Endothelial cell of hepatic sinusoid (primary cell): ENCODE results near the gene BUD31.
"Not testable (repeated sequence)": the region's sequence is repeated elsewhere in the genome, so short reads cannot be mapped to it uniquely, and the experiment has no call there.

Experiments
- in situ Hi-C: cut with HindIII; loops from 2 replicates; pipeline ENCODE4 v1.10.0; 2017; ENCODE audit warnings: low sequenced_read_pairs

The BUD31 gene

DNA sequence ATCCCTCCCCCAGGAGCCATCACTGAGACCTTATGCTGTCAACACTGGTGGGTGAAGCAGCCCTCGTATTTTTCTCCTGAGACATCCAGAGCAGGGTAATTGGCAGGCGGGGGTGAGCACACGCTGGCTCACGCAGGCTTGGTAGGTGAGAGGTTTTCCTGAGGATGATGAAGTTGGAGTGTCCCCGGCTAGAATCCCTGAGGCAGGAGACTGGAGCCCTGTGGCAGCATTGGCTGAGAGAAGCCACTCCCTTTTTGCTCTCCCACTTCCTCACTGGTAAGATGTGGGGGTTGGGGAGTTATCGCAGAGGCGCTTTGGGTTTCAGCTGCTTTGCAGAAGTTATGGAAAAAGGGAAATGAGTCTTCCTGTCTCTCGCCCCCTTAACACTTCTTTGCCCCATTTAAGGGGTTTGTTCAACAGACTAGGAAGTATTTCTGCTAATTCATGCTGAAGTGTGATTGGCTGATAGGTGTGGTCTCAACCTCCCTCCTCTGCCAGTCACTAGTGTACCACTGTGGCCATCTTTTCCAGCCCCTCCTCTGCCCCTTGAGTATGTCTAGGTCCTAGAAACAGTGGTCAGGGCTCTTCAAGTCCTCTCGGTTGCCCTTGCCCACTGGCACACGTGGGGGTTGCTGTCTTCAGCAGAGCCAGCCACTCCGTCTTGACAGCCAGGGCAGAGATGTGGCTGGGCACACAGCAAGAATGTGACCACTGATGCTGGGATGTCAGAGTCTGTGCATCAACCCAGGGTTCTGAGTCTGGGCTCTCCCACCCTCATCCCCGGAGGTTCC is 28.5 kb upstream of the BUD31 start:
- in situ Hi-C loops, result no loop called here

GRCh38 chr7:99380823-99381663 is 27.7 kb upstream of the BUD31 start:
- in situ Hi-C loops, result no loop called here

DNA sequence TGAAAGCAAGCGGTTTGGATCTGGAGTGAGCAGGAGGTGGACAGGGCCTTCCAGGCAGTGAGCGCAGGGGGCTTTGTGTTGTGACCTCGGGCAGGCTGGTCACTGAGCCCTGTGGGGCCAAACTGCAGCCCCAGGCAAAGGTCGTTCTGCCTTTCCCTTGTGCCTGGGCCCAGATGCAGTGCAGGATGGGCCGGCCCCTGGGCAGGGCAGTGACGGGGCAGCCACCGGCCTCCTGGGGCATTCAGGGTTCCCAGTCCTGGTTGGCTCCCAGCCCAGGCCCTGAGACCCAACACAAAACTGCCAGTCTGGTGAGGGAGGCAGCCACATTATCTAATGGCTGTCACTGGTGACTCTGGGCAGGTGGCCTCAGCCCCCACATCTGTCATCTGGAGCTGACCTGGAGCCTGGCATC is 27.1 kb upstream of the BUD31 start:
- in situ Hi-C loops, result no loop called here

GRCh38 chr7:99383203-99383602 is 25.6 kb upstream of the BUD31 start:
- in situ Hi-C loops, result no loop called here

DNA sequence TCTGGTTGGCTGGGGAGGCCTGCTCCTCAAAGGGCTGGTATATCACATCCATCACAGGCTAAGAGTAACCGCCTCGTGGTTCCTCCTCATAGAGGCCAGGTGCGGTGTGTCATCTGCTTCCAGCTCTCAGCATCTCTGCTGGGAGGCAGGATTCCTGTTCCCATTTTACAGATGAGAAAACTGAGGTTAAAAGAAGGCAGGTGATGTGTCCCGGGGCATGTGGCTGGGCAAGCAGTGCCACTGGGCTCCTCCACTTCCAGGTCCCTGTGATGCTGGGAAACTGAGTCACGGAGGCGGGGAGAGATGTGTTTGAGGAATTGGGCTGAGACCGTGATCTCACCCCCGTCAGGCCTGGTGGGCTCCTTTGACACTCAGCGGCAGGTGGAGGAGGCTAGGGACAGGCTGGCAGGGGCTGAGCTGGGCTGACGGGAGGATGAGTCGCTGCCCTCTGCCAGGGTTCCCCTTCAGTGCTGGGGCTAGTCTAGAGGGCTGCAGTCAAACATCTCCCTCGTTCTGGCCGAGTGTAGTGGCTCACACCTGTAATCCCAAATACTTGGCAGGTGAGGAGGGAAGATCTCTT is 24.9 kb upstream of the BUD31 start:
- in situ Hi-C loops, result no loop called here

DNA sequence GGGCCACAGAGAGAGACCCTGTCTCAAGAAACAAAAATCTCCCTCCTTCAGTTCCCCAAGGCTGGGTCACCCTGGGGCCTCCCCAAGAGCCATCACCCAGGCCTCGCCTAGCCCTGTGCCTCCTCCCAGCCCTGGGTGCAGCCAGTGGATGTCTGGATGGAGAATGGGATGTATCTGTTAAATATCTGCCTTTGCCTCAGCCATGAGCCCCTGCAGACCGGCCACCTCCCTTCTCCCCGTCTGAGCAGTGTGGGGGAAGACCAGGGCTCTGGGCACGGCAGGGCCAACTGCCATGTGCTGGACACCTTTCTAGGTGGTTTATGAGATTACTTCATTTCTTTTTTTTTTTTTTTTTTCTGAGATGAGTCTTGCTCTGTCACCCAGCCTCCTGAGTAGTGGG is 24.2 kb upstream of the BUD31 start:
- in situ Hi-C loops, result no loop called here

GRCh38 chr7:99385564-99385963 is 23.2 kb upstream of the BUD31 start:
- in situ Hi-C loops, result no loop called here

DNA sequence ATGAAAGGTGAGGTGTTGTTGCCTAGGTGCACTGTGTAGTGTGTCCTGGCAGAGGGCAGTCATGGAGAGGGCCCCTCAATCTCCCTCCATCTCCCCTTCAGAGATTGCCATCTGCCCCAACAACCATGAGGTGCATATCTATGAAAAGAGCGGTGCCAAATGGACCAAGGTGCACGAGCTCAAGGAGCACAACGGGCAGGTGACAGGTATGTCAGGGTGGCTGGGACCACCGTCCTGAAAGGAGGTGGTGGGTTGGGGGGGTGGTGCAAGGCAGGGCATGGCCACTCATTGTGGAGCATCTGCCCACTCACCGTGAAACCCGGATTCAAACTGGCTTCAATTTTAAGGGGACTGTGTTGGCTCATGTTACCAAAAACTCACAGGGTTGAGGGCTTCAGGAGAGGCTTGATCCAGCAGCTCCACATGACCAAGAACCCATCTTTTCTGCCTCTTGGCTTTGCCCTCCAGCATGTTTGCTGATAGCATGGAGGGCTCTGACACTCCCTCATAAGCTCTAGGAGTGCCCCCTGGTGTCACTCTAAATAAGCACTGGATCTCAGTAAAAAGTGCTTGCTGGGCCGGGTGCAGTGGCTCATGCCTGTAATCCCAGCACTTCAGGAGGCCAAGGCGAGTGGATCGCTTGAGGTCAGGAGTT is 22.1 kb upstream of the BUD31 start:
- in situ Hi-C loops, result no loop called here

- in situ Hi-C loops, result not testable (repeated sequence)
These were observed 21.5 kb upstream of the BUD31 start for GRCh38 chr7:99387239-99387635.

- in situ Hi-C loops, result no loop called here
These were observed 20.9 kb upstream of the BUD31 start for GRCh38 chr7:99387912-99388311.

DNA sequence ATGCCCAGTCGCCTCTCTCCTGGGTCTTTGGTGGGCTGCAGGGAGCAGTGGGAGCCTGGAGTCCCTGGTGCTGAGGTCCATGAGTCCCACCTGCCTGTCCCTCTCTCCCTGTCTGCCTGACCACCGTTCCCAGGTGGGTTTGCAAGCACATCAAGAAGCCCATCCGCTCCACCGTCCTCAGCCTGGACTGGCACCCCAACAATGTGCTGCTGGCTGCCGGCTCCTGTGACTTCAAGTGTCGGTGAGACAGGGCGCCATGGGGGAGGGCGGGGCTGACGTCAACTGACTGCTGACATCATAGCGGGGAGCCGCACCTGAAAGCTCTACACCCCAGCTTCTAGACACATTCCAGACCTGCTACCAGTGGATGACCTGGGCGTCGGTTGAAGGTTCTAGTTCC is 19.0 kb upstream of the BUD31 start:
- in situ Hi-C loops, result no loop called here

DNA sequence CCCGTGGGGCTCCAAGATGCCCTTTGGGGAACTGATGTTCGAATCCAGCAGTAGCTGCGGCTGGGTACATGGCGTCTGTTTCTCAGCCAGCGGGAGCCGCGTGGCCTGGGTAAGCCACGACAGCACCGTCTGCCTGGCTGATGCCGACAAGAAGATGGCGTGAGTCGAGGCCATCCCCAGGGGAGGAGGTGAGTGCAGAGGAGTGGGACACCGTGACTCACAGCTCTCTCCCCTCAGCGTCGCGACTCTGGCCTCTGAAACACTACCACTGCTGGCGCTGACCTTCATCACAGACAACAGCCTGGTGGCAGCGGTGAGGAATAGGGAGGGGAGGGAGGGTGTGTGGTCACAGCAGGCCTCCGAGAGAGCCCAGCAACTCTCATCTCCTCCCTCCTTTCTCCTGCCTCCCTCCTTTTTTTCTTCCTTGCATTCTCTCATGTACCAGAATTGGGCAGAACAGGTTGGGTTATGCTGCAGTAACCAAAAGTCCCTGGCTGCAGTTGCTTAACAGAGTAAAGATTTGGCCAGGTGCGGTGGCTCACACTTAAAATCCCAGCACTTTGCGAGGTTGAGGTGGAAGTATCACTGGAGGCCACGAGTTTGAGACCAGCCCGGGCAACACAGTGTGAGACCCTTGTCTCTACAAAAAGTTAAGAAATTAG is 17.7 kb upstream of the BUD31 start:
- in situ Hi-C loops, result no loop called here

- in situ Hi-C loops, result no loop called here
These were observed 16.7 kb upstream of the BUD31 start for GRCh38 chr7:99392046-99392445.

GRCh38 chr7:99392659-99393354 is 16.0 kb upstream of the BUD31 start:
- in situ Hi-C loops, result no loop called here

GRCh38 chr7:99393355-99394187 is 15.2 kb upstream of the BUD31 start:
- in situ Hi-C loops, result no loop called here

- in situ Hi-C loops, result no loop called here
These were observed 14.6 kb upstream of the BUD31 start for GRCh38 chr7:99394188-99394502.

- in situ Hi-C loops, result no loop called here
These were observed 13.0 kb upstream of the BUD31 start for GRCh38 chr7:99395616-99396327.

- in situ Hi-C loops, result no loop called here
These were observed 12.1 kb upstream of the BUD31 start for GRCh38 chr7:99396418-99397296.
